WTC11 (cell line): ENCODE data around the gene PTPN5. TPM values are rescaled to one million over a fixed set of nuclear protein-coding genes. Genes with fewer than 3 reads are reported as not detected.

Source experiments
- ATAC-seq: fragments of 200-7000 bp; cut with Tn5 transposase; 2 replicates; pipeline ENCODE4 v1.10.0; 2021; ENCODE audit warnings: mild to moderate bottlenecking, moderate library complexity
- CTCF ChIA-PET: fragments of 300-600 bp; sonication (Branson Sonifier 250); formaldehyde crosslinking; loops from one replicate; lab custom pipeline; 2021; ENCODE audit warnings: antibody characterized with exemption; lab: Charles Lee
- POLR2A ChIA-PET: fragments of 350-600 bp; sonication (Branson Sonifier 250); formaldehyde crosslinking; loops from one replicate; lab custom pipeline; 2021; ENCODE audit warnings: antibody characterized with exemption; lab: Charles Lee
- DNase-seq: peaks from one replicate; pipeline ENCODE4 v3.0.0; 2021; ENCODE audit warnings: low spot score
- H3K27ac Mint-ChIP-seq: 2 replicates; pipeline ENCODE4 v1.8.0; 2021; ENCODE audit warnings: mixed read lengths
- H3K27me3 Mint-ChIP-seq: 2 replicates; pipeline ENCODE4 v1.8.0; 2021; ENCODE audit warnings: low read depth, mild to moderate bottlenecking, moderate library complexity, mixed read lengths
- H3K36me3 Mint-ChIP-seq: 2 replicates; pipeline ENCODE4 v1.8.0; 2021; ENCODE audit warnings: mixed read lengths
- H3K4me1 Mint-ChIP-seq: 2 replicates; pipeline ENCODE4 v1.8.0; 2022; ENCODE audit warnings: mixed read lengths
- H3K4me3 Mint-ChIP-seq: 2 replicates; pipeline ENCODE4 v1.8.0; 2021; ENCODE audit warnings: mild to moderate bottlenecking, moderate library complexity, mixed read lengths
- H3K9me3 Mint-ChIP-seq: 2 replicates; pipeline ENCODE4 v1.8.0; 2021; ENCODE audit warnings: mixed read lengths
- CBFB ChIP-seq: sonication (generic); formaldehyde crosslinking; IDR thresholded peaks from 2 replicates; pipeline ENCODE4 v1.8.1; 2022; ENCODE audit warnings: mild to moderate bottlenecking, low read depth, missing genetic modification reagents
- FOXP1 ChIP-seq: sonication (generic); formaldehyde crosslinking; IDR thresholded peaks from 2 replicates; pipeline ENCODE4 v1.8.0; 2022; ENCODE audit warnings: missing genetic modification reagents, mild to moderate bottlenecking, moderate library complexity, borderline replicate concordance
- GTF2I ChIP-seq: fragments of 250-450 bp; sonication (Bioruptor Pico); conservative IDR thresholded peaks from 2 replicates; pipeline ENCODE4 v1.4.0; 2021; ENCODE audit warnings: mild to moderate bottlenecking
- HMGA2 ChIP-seq: fragments of 250-450 bp; sonication (Bioruptor Pico); IDR thresholded peaks from 2 replicates; pipeline ENCODE4 v1.4.0; 2021; ENCODE audit warnings: mild to moderate bottlenecking, moderate library complexity
- MXD4 ChIP-seq: fragments of 250-450 bp; sonication (Bioruptor Pico); IDR thresholded peaks from 2 replicates; pipeline ENCODE4 v1.8.0; 2021; ENCODE audit warnings: mild to moderate bottlenecking, moderate library complexity, borderline replicate concordance
- NFATC4 ChIP-seq: fragments of 250-450 bp; sonication (Bioruptor Pico); IDR thresholded peaks from 2 replicates; pipeline ENCODE4 v1.9.0; 2021; ENCODE audit warnings: mild to moderate bottlenecking
- NR1H2 ChIP-seq: sonication (generic); formaldehyde crosslinking; IDR thresholded peaks from 2 replicates; pipeline ENCODE4 v1.9.0; 2021; ENCODE audit warnings: mild to moderate bottlenecking, moderate library complexity, missing genetic modification reagents
- NR2C2 ChIP-seq: sonication (generic); formaldehyde crosslinking; IDR thresholded peaks from 2 replicates; pipeline ENCODE4 v1.8.0; 2022; ENCODE audit warnings: mild to moderate bottlenecking, missing genetic modification reagents
- NR3C1 ChIP-seq: sonication (generic); formaldehyde crosslinking; conservative IDR thresholded peaks from 2 replicates; pipeline ENCODE4 v1.8.1; 2023; ENCODE audit warnings: low read depth, mild to moderate bottlenecking, missing genetic modification reagents
- OVOL2 ChIP-seq: fragments of 250-450 bp; sonication (Bioruptor Pico); IDR thresholded peaks from 2 replicates; pipeline ENCODE4 v1.9.0; 2021; ENCODE audit warnings: mild to moderate bottlenecking, borderline replicate concordance
- RORB ChIP-seq: fragments of 250-450 bp; sonication (Bioruptor Pico); IDR thresholded peaks from 2 replicates; pipeline ENCODE4 v1.9.0; 2021; ENCODE audit warnings: mild to moderate bottlenecking
- TCF7 ChIP-seq: sonication (generic); formaldehyde crosslinking; IDR thresholded peaks from 2 replicates; pipeline ENCODE4 v1.8.0; 2022; ENCODE audit warnings: mild to moderate bottlenecking, low read depth, missing genetic modification reagents, moderate library complexity
- TP53 ChIP-seq: sonication (generic); formaldehyde crosslinking; IDR thresholded peaks from 2 replicates; pipeline ENCODE4 v1.8.1; 2023; ENCODE audit warnings: mild to moderate bottlenecking, missing genetic modification reagents
- ZBTB21 ChIP-seq: sonication (generic); formaldehyde crosslinking; IDR thresholded peaks from 2 replicates; pipeline ENCODE4 v1.8.1; 2023; ENCODE audit warnings: mild to moderate bottlenecking, missing genetic modification reagents, borderline replicate concordance
- ZNF232 ChIP-seq: sonication (generic); formaldehyde crosslinking; IDR thresholded peaks from 2 replicates; pipeline ENCODE4 v1.8.0; 2022; ENCODE audit warnings: mild to moderate bottlenecking, missing genetic modification reagents
- ZNF317 ChIP-seq: sonication (generic); formaldehyde crosslinking; IDR thresholded peaks from 2 replicates; pipeline ENCODE4 v1.8.1; 2023; ENCODE audit warnings: low read depth, mild to moderate bottlenecking, moderate library complexity, missing genetic modification reagents, borderline replicate concordance
- total RNA-seq: library from RNA; stranded (reverse); gene quantifications from 3 replicates; pipeline ENCODE4 v1.2.3, GENCODE V29; 2021
- TF ChIP-seq, protein P1 (sequence below): sonication (generic); formaldehyde crosslinking; IDR thresholded peaks from 2 replicates; pipeline ENCODE4 v1.8.0; 2022; ENCODE audit warnings: mild to moderate bottlenecking, missing genetic modification reagents
- TF ChIP-seq, protein P2 (sequence below): sonication (generic); formaldehyde crosslinking; IDR thresholded peaks from 2 replicates; pipeline ENCODE4 v1.8.1; 2023; ENCODE audit warnings: mild to moderate bottlenecking, missing genetic modification reagents, moderate library complexity
- TF ChIP-seq, protein P3 (sequence below): sonication (generic); formaldehyde crosslinking; IDR thresholded peaks from 2 replicates; pipeline ENCODE4 v1.8.0; 2022; ENCODE audit warnings: mild to moderate bottlenecking, missing genetic modification reagents
- TF ChIP-seq, protein P4 (sequence below): fragments of 250-450 bp; sonication (Bioruptor Pico); IDR thresholded peaks from 2 replicates; pipeline ENCODE4 v2.1.2; 2022; ENCODE audit warnings: mild to moderate bottlenecking, moderate library complexity
- TF ChIP-seq, protein P5 (sequence below): sonication (generic); formaldehyde crosslinking; conservative IDR thresholded peaks from 2 replicates; pipeline ENCODE4 v1.8.1; 2022; ENCODE audit warnings: mild to moderate bottlenecking, missing genetic modification reagents
- TF ChIP-seq, protein P6 (sequence below): sonication (generic); formaldehyde crosslinking; IDR thresholded peaks from 2 replicates; pipeline ENCODE4 v1.8.1; 2022; ENCODE audit warnings: low read depth, missing genetic modification reagents, borderline replicate concordance
- TF ChIP-seq, protein P7 (sequence below): fragments of 250-450 bp; sonication (Bioruptor Pico); conservative IDR thresholded peaks from 2 replicates; pipeline ENCODE4 v1.9.0; 2021; ENCODE audit warnings: mild to moderate bottlenecking
- TF ChIP-seq, protein P8 (sequence below): sonication (generic); formaldehyde crosslinking; IDR thresholded peaks from 2 replicates; pipeline ENCODE4 v1.8.1; 2022; ENCODE audit warnings: low read depth, mild to moderate bottlenecking, moderate library complexity, missing genetic modification reagents, borderline replicate concordance

Gene PTPN5
- total RNA-seq, 1 experiment from 2014 or later: 4.5 TPM

DNA sequence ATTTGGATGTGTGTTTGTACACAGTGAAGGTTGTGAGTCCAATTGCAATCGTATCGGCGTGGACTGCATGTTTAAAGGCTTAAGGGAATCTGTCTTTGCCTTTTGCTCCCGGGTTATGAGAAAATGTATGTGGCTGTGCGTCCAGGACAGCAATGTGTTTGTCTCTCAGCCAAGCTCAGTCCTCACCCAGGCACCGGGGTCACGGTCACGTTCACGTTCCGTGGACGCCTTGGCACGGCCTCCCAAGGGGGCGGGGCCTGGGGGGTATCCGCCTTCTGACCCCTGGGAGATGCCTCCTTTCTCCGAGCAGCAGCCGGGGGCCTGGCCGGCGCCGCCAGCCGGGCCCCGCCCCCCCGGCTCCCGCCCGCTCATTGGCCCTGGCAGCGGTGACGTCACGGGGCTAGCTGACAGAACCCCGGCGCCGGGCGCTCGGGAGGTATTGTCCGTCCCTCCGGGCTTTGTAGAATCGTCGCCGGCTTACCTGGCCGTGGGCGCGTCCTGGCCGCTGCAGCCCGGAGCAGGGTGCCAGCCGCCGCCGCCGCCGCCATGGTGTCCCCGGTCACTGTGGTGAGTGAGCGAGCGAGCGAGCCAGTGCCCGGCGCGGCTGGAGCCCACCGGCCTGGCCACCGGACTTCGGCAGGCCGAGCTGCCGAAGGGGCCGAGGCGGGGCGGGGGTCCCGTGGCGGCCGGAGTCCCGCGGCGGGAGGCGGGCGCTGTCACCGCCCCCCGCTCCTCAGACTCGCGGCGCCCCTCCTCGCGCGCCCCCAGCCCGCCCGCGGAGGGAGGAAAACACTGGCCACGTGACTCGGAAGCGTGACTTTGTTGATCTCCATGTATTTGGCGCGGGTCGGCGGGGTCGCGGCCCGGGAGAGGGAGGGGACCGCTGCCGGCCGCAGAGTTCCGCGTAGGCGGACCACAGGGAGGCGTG is 93.0 kb downstream of the PTPN5 start, which contains the start of gene TMEM86A (continued):
- TF ChIP-seq NR1H2 (CRISPR knock-in tag): no peak
- TF ChIP-seq HMGA2 (CRISPR knock-in tag): no peak
- TF ChIP-seq, protein P1, sequence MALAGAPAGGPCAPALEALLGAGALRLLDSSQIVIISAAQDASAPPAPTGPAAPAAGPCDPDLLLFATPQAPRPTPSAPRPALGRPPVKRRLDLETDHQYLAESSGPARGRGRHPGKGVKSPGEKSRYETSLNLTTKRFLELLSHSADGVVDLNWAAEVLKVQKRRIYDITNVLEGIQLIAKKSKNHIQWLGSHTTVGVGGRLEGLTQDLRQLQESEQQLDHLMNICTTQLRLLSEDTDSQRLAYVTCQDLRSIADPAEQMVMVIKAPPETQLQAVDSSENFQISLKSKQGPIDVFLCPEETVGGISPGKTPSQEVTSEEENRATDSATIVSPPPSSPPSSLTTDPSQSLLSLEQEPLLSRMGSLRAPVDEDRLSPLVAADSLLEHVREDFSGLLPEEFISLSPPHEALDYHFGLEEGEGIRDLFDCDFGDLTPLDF (CRISPR knock-in tag): no peak
- no peak for TF ChIP-seq ZNF317 (CRISPR knock-in tag)
- no peak for TF ChIP-seq GTF2I (CRISPR knock-in tag)
- 0 out of 2 replicates have a peak, but pooled peaks have one; percentile 21 for TF ChIP-seq FOXP1 (CRISPR knock-in tag)
- TF ChIP-seq, protein P2, sequence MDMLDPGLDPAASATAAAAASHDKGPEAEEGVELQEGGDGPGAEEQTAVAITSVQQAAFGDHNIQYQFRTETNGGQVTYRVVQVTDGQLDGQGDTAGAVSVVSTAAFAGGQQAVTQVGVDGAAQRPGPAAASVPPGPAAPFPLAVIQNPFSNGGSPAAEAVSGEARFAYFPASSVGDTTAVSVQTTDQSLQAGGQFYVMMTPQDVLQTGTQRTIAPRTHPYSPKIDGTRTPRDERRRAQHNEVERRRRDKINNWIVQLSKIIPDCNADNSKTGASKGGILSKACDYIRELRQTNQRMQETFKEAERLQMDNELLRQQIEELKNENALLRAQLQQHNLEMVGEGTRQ (CRISPR knock-in tag): peak; percentile 90
- TF ChIP-seq, protein P3, sequence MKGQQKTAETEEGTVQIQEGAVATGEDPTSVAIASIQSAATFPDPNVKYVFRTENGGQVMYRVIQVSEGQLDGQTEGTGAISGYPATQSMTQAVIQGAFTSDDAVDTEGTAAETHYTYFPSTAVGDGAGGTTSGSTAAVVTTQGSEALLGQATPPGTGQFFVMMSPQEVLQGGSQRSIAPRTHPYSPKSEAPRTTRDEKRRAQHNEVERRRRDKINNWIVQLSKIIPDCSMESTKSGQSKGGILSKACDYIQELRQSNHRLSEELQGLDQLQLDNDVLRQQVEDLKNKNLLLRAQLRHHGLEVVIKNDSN: peak; percentile 82
- TF ChIP-seq, protein P4, sequence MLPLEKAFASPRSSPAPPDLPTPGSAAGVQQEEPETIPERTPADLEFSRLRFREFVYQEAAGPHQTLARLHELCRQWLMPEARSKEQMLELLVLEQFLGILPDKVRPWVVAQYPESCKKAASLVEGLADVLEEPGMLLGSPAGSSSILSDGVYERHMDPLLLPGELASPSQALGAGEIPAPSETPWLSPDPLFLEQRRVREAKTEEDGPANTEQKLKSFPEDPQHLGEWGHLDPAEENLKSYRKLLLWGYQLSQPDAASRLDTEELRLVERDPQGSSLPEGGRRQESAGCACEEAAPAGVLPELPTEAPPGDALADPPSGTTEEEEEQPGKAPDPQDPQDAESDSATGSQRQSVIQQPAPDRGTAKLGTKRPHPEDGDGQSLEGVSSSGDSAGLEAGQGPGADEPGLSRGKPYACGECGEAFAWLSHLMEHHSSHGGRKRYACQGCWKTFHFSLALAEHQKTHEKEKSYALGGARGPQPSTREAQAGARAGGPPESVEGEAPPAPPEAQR: no peak
- TF ChIP-seq NR3C1 (CRISPR knock-in tag): no peak
- TF ChIP-seq, protein P5, sequence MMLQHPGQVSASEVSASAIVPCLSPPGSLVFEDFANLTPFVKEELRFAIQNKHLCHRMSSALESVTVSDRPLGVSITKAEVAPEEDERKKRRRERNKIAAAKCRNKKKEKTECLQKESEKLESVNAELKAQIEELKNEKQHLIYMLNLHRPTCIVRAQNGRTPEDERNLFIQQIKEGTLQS: no peak
- no peak for TF ChIP-seq NR2C2 (CRISPR knock-in tag)
- no peak for TF ChIP-seq OVOL2 (CRISPR knock-in tag)
- TF ChIP-seq ZBTB21 (CRISPR knock-in tag): no peak
- 0 out of 2 replicates have a peak, but pooled peaks have one; percentile 65 for TF ChIP-seq CBFB
- TF ChIP-seq, protein P6, sequence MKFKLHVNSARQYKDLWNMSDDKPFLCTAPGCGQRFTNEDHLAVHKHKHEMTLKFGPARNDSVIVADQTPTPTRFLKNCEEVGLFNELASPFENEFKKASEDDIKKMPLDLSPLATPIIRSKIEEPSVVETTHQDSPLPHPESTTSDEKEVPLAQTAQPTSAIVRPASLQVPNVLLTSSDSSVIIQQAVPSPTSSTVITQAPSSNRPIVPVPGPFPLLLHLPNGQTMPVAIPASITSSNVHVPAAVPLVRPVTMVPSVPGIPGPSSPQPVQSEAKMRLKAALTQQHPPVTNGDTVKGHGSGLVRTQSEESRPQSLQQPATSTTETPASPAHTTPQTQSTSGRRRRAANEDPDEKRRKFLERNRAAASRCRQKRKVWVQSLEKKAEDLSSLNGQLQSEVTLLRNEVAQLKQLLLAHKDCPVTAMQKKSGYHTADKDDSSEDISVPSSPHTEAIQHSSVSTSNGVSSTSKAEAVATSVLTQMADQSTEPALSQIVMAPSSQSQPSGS: no peak
- no peak for TF ChIP-seq TCF7 (CRISPR knock-in tag)
- TF ChIP-seq ZNF232: no peak
- TF ChIP-seq RORB: no peak
- no peak for TF ChIP-seq TP53

DNA sequence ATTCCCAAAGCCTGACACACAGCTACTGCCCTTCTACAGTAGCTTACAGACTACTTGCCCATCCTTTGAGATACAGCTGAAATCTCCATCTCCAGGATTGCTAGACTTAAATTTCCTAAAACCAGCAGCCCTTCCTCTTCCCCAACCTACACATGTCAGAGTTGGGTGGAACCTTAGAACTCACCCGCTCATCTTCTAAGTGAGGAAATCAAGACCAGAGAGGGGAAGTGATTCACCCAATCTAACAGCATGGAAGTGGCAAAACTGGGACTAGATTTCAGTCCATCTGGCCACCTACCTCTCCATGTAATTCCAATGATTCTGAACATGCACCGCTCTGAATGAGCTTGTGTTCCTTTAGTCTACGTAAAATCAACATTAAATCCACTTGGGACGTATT is 94.0 kb downstream of the PTPN5 start:
- H3K36me3 Mint-ChIP-seq: no peaks in the 10 kb centered on the region
- H3K27ac Mint-ChIP-seq: no peak overlapping the region
- no peaks in the 10 kb centered on the region for H3K9me3 Mint-ChIP-seq
- no peak for ATAC-seq
- peaks cover 8% of the 10 kb centered on the region for H3K4me1 Mint-ChIP-seq
- TF ChIP-seq, protein P7, sequence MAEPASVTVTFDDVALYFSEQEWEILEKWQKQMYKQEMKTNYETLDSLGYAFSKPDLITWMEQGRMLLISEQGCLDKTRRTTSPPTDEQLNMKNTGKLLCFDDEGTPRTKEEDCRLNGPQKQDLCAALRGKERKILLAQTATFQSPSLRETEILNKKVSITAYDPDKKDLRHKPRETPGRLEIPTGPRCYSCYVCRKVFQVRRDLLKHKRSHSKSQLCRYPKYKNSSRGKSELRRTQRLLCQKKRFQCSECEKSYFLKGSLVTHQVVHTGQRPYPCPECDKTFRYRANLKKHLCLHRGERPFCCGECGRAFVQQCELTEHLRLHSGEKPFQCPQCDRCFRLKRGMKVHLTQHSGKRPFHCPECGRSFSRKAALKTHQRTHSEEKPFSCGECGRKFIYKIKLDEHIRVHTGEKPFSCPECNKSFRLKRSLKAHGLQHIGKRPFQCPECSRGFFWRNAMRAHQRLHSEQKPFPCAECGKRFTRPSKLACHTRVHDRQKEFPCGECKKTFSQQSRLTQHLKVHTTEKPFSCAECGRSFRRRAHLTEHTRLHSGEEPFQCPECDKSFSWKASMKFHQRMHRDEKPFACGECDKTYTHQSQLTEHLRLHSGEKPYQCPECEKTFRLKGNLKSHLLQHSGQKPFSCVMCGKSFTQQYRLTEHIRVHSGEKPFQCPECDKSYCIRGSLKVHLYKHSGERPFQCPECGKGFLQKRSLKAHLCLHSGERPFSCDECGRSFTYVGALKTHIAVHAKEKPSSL (CRISPR knock-in tag): no peak
- TF ChIP-seq OVOL2 (CRISPR knock-in tag) (no peak), MXD4 (CRISPR knock-in tag) (no peak), NFATC4 (CRISPR knock-in tag) (no peak), NR2C2 (CRISPR knock-in tag) (no peak)
- TF ChIP-seq, protein P8, sequence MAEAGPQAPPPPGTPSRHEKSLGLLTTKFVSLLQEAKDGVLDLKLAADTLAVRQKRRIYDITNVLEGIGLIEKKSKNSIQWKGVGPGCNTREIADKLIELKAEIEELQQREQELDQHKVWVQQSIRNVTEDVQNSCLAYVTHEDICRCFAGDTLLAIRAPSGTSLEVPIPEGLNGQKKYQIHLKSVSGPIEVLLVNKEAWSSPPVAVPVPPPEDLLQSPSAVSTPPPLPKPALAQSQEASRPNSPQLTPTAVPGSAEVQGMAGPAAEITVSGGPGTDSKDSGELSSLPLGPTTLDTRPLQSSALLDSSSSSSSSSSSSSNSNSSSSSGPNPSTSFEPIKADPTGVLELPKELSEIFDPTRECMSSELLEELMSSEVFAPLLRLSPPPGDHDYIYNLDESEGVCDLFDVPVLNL (CRISPR knock-in tag): no peak
- no peak overlapping the region for H3K4me3 Mint-ChIP-seq
- CTCF ChIA-PET: interaction anchor here (2.8 kb wide), 1 partner anchor 24 kb away, joined by 13 read pairs; no protein-coding TSS in a partner anchor
- H3K27me3 Mint-ChIP-seq: peaks cover 60% of the 10 kb centered on the region
- POLR2A ChIA-PET: no interaction called here
- no peak for DNase-seq
